HUES48 (cell line): Measurements from ENCODE around the gene TMPRSS6.

Source experiments
- H3K27ac ChIP-seq: one replicate; pipeline ENCODE4 v1.7.0; 2013; ENCODE audit warnings: low read depth, low read length, inconsistent platforms
- H3K27me3 ChIP-seq: 2 replicates; pipeline ENCODE4 v1.6.1; 2013; ENCODE audit warnings: mild to moderate bottlenecking, low read length; ENCODE audit not compliant: control insufficient read depth, insufficient read depth
- H3K36me3 ChIP-seq: 2 replicates; pipeline ENCODE4 v1.6.1; 2013; ENCODE audit warnings: low read length; ENCODE audit not compliant: control insufficient read depth, insufficient read depth
- H3K4me1 ChIP-seq: 2 replicates; pipeline ENCODE4 v1.6.1; 2013; ENCODE audit warnings: mild to moderate bottlenecking, low read length; ENCODE audit not compliant: control insufficient read depth, insufficient read depth
- H3K4me3 ChIP-seq: 2 replicates; pipeline ENCODE4 v1.5.1; 2013; ENCODE audit warnings: mild to moderate bottlenecking, low read depth, low read length
- H3K9ac ChIP-seq: 2 replicates; pipeline ENCODE4 v1.6.1; 2013; ENCODE audit warnings: mild to moderate bottlenecking, low read depth, low read length, moderate library complexity
- H3K9me3 ChIP-seq: 2 replicates; pipeline ENCODE4 v1.6.1; 2013; ENCODE audit warnings: low read length; ENCODE audit not compliant: control insufficient read depth, insufficient read depth

Gene TMPRSS6

GRCh38 chr22:37138849-37139561 is 29.5 kb upstream of the TMPRSS6 start:
- H3K9ac ChIP-seq = no peak overlapping the region
- H3K27ac ChIP-seq = no peak overlapping the region
- H3K4me1 ChIP-seq = no peaks in the 10 kb centered on the region
- no peaks in the 10 kb centered on the region for H3K9me3 ChIP-seq
- no peaks in the 10 kb centered on the region for H3K27me3 ChIP-seq
- no peaks in the 10 kb centered on the region for H3K36me3 ChIP-seq
- no peak overlapping the region for H3K4me3 ChIP-seq

GRCh38 chr22:37137903-37138665 is 28.6 kb upstream of the TMPRSS6 start:
- no peaks in the 10 kb centered on the region for H3K4me1 ChIP-seq

GRCh38 chr22:37137131-37137530 is 27.6 kb upstream of the TMPRSS6 start:
- H3K4me1 ChIP-seq = no peaks in the 10 kb centered on the region
- no peak overlapping the region for H3K4me3 ChIP-seq
- no peaks in the 10 kb centered on the region for H3K36me3 ChIP-seq
- no peaks in the 10 kb centered on the region for H3K9me3 ChIP-seq
- H3K27me3 ChIP-seq = no peaks in the 10 kb centered on the region
- no peak overlapping the region for H3K27ac ChIP-seq
- H3K9ac ChIP-seq = no peak overlapping the region

More at GRCh38 chr22:37137903-37138665, 28.6 kb upstream of the TMPRSS6 start:
- Histone ChIP-seq H3K27ac (no peak overlapping the region), H3K27me3 (no peaks in the 10 kb centered on the region), H3K9me3 (no peaks in the 10 kb centered on the region), H3K4me3 (no peak overlapping the region), H3K36me3 (no peaks in the 10 kb centered on the region), H3K9ac (no peak overlapping the region)

GRCh38 chr22:37135023-37135422 is 25.5 kb upstream of the TMPRSS6 start:
- H3K27me3 ChIP-seq = no peaks in the 10 kb centered on the region
- H3K9me3 ChIP-seq = no peaks in the 10 kb centered on the region
- no peak overlapping the region for H3K9ac ChIP-seq
- H3K4me1 ChIP-seq = no peaks in the 10 kb centered on the region
- no peaks in the 10 kb centered on the region for H3K36me3 ChIP-seq
- no peak overlapping the region for H3K4me3 ChIP-seq
- H3K27ac ChIP-seq = no peak overlapping the region

GRCh38 chr22:37133304-37134018 is 23.9 kb upstream of the TMPRSS6 start:
- H3K27ac ChIP-seq = no peak overlapping the region

GRCh38 chr22:37132773-37133172 is 23.3 kb upstream of the TMPRSS6 start:
- Histone ChIP-seq H3K36me3 (no peaks in the 10 kb centered on the region), H3K4me3 (no peak overlapping the region), H3K4me1 (no peaks in the 10 kb centered on the region), H3K9ac (no peak overlapping the region), H3K9me3 (no peaks in the 10 kb centered on the region), H3K27me3 (no peaks in the 10 kb centered on the region), H3K27ac (no peak overlapping the region)

More at GRCh38 chr22:37133304-37134018, 23.9 kb upstream of the TMPRSS6 start:
- H3K9me3 ChIP-seq = no peaks in the 10 kb centered on the region
- no peak overlapping the region for H3K9ac ChIP-seq
- no peaks in the 10 kb centered on the region for H3K36me3 ChIP-seq
- H3K4me3 ChIP-seq = no peak overlapping the region
- H3K4me1 ChIP-seq = no peaks in the 10 kb centered on the region
- H3K27me3 ChIP-seq = no peaks in the 10 kb centered on the region

- H3K9me3 ChIP-seq = no peaks in the 10 kb centered on the region
- no peak overlapping the region for H3K4me3 ChIP-seq
- no peaks in the 10 kb centered on the region for H3K27me3 ChIP-seq
- no peak overlapping the region for H3K27ac ChIP-seq
- no peak overlapping the region for H3K9ac ChIP-seq
- H3K4me1 ChIP-seq = no peaks in the 10 kb centered on the region
- H3K36me3 ChIP-seq = no peaks in the 10 kb centered on the region
Observed at GRCh38 chr22:37129866-37130441, 20.4 kb upstream of the TMPRSS6 start.

- Histone ChIP-seq H3K4me1 (no peaks in the 10 kb centered on the region), H3K9me3 (no peaks in the 10 kb centered on the region), H3K4me3 (no peak overlapping the region), H3K27me3 (no peaks in the 10 kb centered on the region), H3K36me3 (no peaks in the 10 kb centered on the region), H3K27ac (no peak overlapping the region), H3K9ac (no peak overlapping the region)
Observed at GRCh38 chr22:37128555-37129281, 19.2 kb upstream of the TMPRSS6 start.

GRCh38 chr22:37127350-37127878 is 17.9 kb upstream of the TMPRSS6 start:
- Histone ChIP-seq H3K36me3 (no peaks in the 10 kb centered on the region), H3K27ac (no peak overlapping the region), H3K9ac (no peak overlapping the region), H3K27me3 (no peaks in the 10 kb centered on the region), H3K4me1 (no peaks in the 10 kb centered on the region), H3K9me3 (no peaks in the 10 kb centered on the region), H3K4me3 (no peak overlapping the region)

GRCh38 chr22:37126882-37127281 is 17.4 kb upstream of the TMPRSS6 start:
- Histone ChIP-seq H3K36me3 (no peaks in the 10 kb centered on the region), H3K9ac (no peak overlapping the region), H3K27ac (no peak overlapping the region), H3K4me1 (no peaks in the 10 kb centered on the region), H3K4me3 (no peak overlapping the region), H3K27me3 (no peaks in the 10 kb centered on the region), H3K9me3 (no peaks in the 10 kb centered on the region)
